BLaER1 treated with 17β-estradiol and CSF1 and Interleukin-3, amounts not matched to agents 10 nM and 100 nM (cell line): ENCODE measurements around the gene ANKMY1.

Experiments
- H3K27ac ChIP-seq, 11 experiments: shearing (Covaris generic); formaldehyde crosslinking; 2 replicates each; pipeline ENCODE4 v1.8.1; 2022
- H3K27me3 ChIP-seq, 11 experiments: shearing (Covaris generic); formaldehyde crosslinking; 2 replicates each; pipeline ENCODE4 v1.8.1; 2022
- H3K36me3 ChIP-seq, 11 experiments: shearing (Covaris generic); formaldehyde crosslinking; 2 replicates each; pipeline ENCODE4 v1.8.1; 2022
- H3K4me1 ChIP-seq, 10 experiments: shearing (Covaris generic); formaldehyde crosslinking; 2 replicates each; pipeline ENCODE4 v1.8.1; 2022
- H3K4me2 ChIP-seq, 11 experiments: shearing (Covaris generic); formaldehyde crosslinking; 2 replicates each; pipeline ENCODE4 v1.8.1; 2022
- H3K4me3 ChIP-seq, 10 experiments: shearing (Covaris generic); formaldehyde crosslinking; 2 replicates each; pipeline ENCODE4 v1.8.1; 2022
- H3K9ac ChIP-seq, 11 experiments: shearing (Covaris generic); formaldehyde crosslinking; 2 replicates each; pipeline ENCODE4 v1.8.1; 2022
- H3K9me3 ChIP-seq, 11 experiments: shearing (Covaris generic); formaldehyde crosslinking; replicated peaks in 1 of 11; 2 replicates each; pipeline ENCODE4 v1.8.1; 2022
- H4K20me1 ChIP-seq, 11 experiments: shearing (Covaris generic); formaldehyde crosslinking; 2 replicates each; pipeline ENCODE4 v1.8.1; 2022
- Cebpa-rat ChIP-seq, 11 experiments: shearing (Covaris generic); IDR thresholded peaks; 2 replicates each; pipeline ENCODE4 v1.8.1; 2022

Gene ANKMY1

GRCh38 chr2:240597054-240597418, 39.2 kb upstream of the ANKMY1 start:
- H4K20me1 ChIP-seq, result peaks cover 46 to 92% (median 69%) of the 10 kb centered on the region in 11 experiments; a peak in 21 of 22 replicates
- H3K9me3 ChIP-seq, result no peaks in the 10 kb centered on the region
- peak overlapping the region in 8 of 11 experiments; percentile 14 to 71 (median 54); a peak in 12 of 22 replicates for H3K4me2 ChIP-seq
- no peak for TF ChIP-seq Cebpa-rat (IDR thresholded peaks at IDR 0.05)
- peaks cover 53 to 100% (median 94%) of the 10 kb centered on the region in 11 experiments for H3K36me3 ChIP-seq
- no peak overlapping the region for H3K4me3 ChIP-seq
- peak overlapping the region in 7 of 11 experiments; percentile 32 to 58 (median 49); a peak in 14 of 22 replicates for H3K27ac ChIP-seq
- H3K4me1 ChIP-seq, result peaks cover 0 to 26% (median 23%) of the 10 kb centered on the region in 10 experiments; a peak in 17 of 20 replicates
- peak overlapping the region in 9 of 11 experiments; percentile 7 to 50 (median 23); a peak in 10 of 22 replicates for H3K9ac ChIP-seq
- H3K27me3 ChIP-seq, result no peaks in the 10 kb centered on the region

GRCh38 chr2:240596491-240596931, 38.7 kb upstream of the ANKMY1 start:
- peak overlapping the region in 9 of 11 experiments; percentile 14 to 71 (median 53); a peak in 16 of 22 replicates for H3K4me2 ChIP-seq
- TF ChIP-seq Cebpa-rat (IDR thresholded peaks at IDR 0.05), result no peak
- no peaks in the 10 kb centered on the region for H3K27me3 ChIP-seq
- peaks cover 58 to 100% (median 94%) of the 10 kb centered on the region in 11 experiments for H3K36me3 ChIP-seq
- H3K4me3 ChIP-seq, result no peak overlapping the region
- peak overlapping the region in 10 of 11 experiments; percentile 7 to 50 (median 22); a peak in 13 of 22 replicates for H3K9ac ChIP-seq
- H3K9me3 ChIP-seq, result no peaks in the 10 kb centered on the region
- H4K20me1 ChIP-seq, result peaks cover 52 to 97% (median 75%) of the 10 kb centered on the region in 11 experiments; a peak in 21 of 22 replicates
- peak overlapping the region in 7 of 11 experiments; percentile 32 to 58 (median 49); a peak in 14 of 22 replicates for H3K27ac ChIP-seq
- peaks cover 0 to 26% (median 23%) of the 10 kb centered on the region in 10 experiments; a peak in 17 of 20 replicates for H3K4me1 ChIP-seq

- Histone ChIP-seq H3K9me3 (no peaks in the 10 kb centered on the region), H4K20me1 (peaks cover 56 to 97% (median 79%) of the 10 kb centered on the region in 11 experiments; a peak in 21 of 22 replicates), H3K4me2 (peak overlapping the region in 9 of 11 experiments; percentile 14 to 71 (median 53); a peak in 16 of 22 replicates), H3K36me3 (peaks cover 62 to 100% (median 94%) of the 10 kb centered on the region in 11 experiments), H3K4me3 (no peak overlapping the region), H3K27ac (peak overlapping the region in 4 of 11 experiments; percentile 11 to 58 (median 45); a peak in 4 of 22 replicates), H3K27me3 (no peaks in the 10 kb centered on the region), H3K4me1 (peaks cover 0 to 26% (median 23%) of the 10 kb centered on the region in 10 experiments; a peak in 17 of 20 replicates), H3K9ac (peak overlapping the region in 8 of 11 experiments; percentile 11 to 50 (median 20); a peak in 9 of 22 replicates)
- TF ChIP-seq Cebpa-rat (IDR thresholded peaks at IDR 0.05), result no peak
Measured at GRCh38 chr2:240596080-240596460, 38.3 kb upstream of the ANKMY1 start.

DNA sequence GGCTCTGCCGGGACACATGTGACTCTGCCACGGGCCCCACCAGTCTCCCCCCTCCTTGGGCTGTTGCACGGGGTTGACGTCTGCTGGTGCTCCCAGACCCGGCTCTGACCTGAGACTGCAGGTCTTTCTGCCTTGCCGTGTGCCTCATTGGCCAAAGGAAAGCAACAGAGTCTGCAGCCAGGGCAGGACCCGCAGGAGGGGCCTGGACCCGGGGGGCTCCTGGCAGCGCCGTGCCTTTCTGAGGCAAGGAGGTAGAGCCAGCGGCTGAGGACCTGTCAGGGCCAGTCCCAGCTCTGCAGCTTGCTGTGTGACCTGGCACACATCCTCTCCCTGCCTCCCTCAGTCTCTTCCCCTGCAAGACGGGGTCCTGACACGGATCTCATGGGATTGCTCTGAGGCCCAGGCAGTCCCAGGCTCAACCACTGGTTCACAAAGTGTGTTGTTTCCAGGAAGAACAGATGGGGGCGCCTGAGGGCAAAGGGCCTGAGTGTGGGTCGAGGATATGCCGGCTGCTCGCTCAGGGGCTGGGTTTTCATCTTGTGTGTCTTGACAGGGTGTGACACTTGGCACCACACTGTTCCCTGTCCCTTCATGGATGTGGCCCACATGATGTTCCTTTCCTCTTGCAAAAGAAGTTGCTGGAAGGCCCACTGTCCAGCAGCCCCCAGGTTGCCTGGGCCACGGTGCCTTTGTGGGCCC, 37.7 kb upstream of the ANKMY1 start:
- peaks cover 61 to 97% (median 81%) of the 10 kb centered on the region in 11 experiments; a peak in 21 of 22 replicates for H4K20me1 ChIP-seq
- no peak overlapping the region for H3K4me3 ChIP-seq
- peak overlapping the region in 6 of 11 experiments; percentile 33 to 69 (median 54); a peak in 11 of 22 replicates for H3K4me2 ChIP-seq
- peak overlapping the region in 3 of 11 experiments; percentile 32 to 58 (median 40); a peak in 3 of 22 replicates for H3K27ac ChIP-seq
- no peak for TF ChIP-seq Cebpa-rat (IDR thresholded peaks at IDR 0.05)
- no peaks in the 10 kb centered on the region for H3K9me3 ChIP-seq
- H3K9ac ChIP-seq, result peak overlapping the region in 8 of 11 experiments; percentile 4 to 56 (median 26); a peak in 11 of 22 replicates
- H3K27me3 ChIP-seq, result no peaks in the 10 kb centered on the region
- peaks cover 64 to 100% (median 95%) of the 10 kb centered on the region in 11 experiments for H3K36me3 ChIP-seq
- H3K4me1 ChIP-seq, result peaks cover 0 to 26% (median 23%) of the 10 kb centered on the region in 10 experiments; a peak in 17 of 20 replicates

GRCh38 chr2:240594511-240595380, 37.0 kb upstream of the ANKMY1 start:
- H4K20me1 ChIP-seq, result peaks cover 69 to 99% (median 86%) of the 10 kb centered on the region in 11 experiments; a peak in 21 of 22 replicates
- peaks cover 70 to 100% (median 95%) of the 10 kb centered on the region in 11 experiments for H3K36me3 ChIP-seq
- peak overlapping the region in 4 of 11 experiments; percentile 4 to 32 (median 20); a peak in 2 of 22 replicates for H3K4me2 ChIP-seq
- TF ChIP-seq Cebpa-rat (IDR thresholded peaks at IDR 0.05), result no peak
- peak overlapping the region in 1 of 11 experiments; percentile 32; a peak in 2 of 22 replicates for H3K27ac ChIP-seq
- H3K4me3 ChIP-seq, result no peak overlapping the region
- peak overlapping the region in 9 of 11 experiments; percentile 4 to 56 (median 29); a peak in 8 of 22 replicates for H3K9ac ChIP-seq
- H3K4me1 ChIP-seq, result peaks cover 0 to 26% (median 23%) of the 10 kb centered on the region in 10 experiments; a peak in 17 of 20 replicates
- no peaks in the 10 kb centered on the region for H3K9me3 ChIP-seq
- no peaks in the 10 kb centered on the region for H3K27me3 ChIP-seq

GRCh38 chr2:240593703-240594451, 36.1 kb upstream of the ANKMY1 start:
- H3K9me3 ChIP-seq, result no peaks in the 10 kb centered on the region
- H3K4me2 ChIP-seq, result no peak overlapping the region
- H3K27ac ChIP-seq, result no peak overlapping the region
- H4K20me1 ChIP-seq, result peaks cover 77 to 100% (median 94%) of the 10 kb centered on the region in 11 experiments; a peak in 21 of 22 replicates
- peak overlapping the region in 8 of 11 experiments; percentile 2 to 41 (median 24); a peak in 4 of 22 replicates for H3K9ac ChIP-seq
- peaks cover 5 to 33% (median 26%) of the 10 kb centered on the region in 10 experiments; a peak in 19 of 20 replicates for H3K4me1 ChIP-seq
- no peaks in the 10 kb centered on the region for H3K27me3 ChIP-seq
- TF ChIP-seq Cebpa-rat (IDR thresholded peaks at IDR 0.05), result no peak
- H3K36me3 ChIP-seq, result peaks cover 70 to 100% (median 95%) of the 10 kb centered on the region in 11 experiments
- no peak overlapping the region for H3K4me3 ChIP-seq

- H3K9me3 ChIP-seq, result no peaks in the 10 kb centered on the region
- H3K36me3 ChIP-seq, result peaks cover 64 to 94% (median 88%) of the 10 kb centered on the region in 11 experiments
- no peak overlapping the region for H3K4me3 ChIP-seq
- peak overlapping the region in 5 of 11 experiments; percentile 7 to 41 (median 33); a peak in 4 of 22 replicates for H3K9ac ChIP-seq
- H3K4me2 ChIP-seq, result no peak overlapping the region
- no peak for TF ChIP-seq Cebpa-rat (IDR thresholded peaks at IDR 0.05)
- no peak overlapping the region; a peak in 1 of 22 replicates for H3K27ac ChIP-seq
- H3K4me1 ChIP-seq, result peaks cover 12 to 40% (median 33%) of the 10 kb centered on the region in 10 experiments
- peaks cover 84 to 100% (median 97%) of the 10 kb centered on the region in 11 experiments; a peak in 21 of 22 replicates for H4K20me1 ChIP-seq
- H3K27me3 ChIP-seq, result no peaks in the 10 kb centered on the region
Measured at GRCh38 chr2:240593026-240593702, 35.4 kb upstream of the ANKMY1 start.
